Uterus (tissue), 2 donors: Measurements from ENCODE around the gene METTL26.

Source experiments
- POLR2A ChIP-seq, 2 donors: fragments of 450-650 bp; IDR thresholded peaks; one replicate each; pipeline ENCODE4 v1.6.1; 2016; ENCODE audit warnings: antibody characterized with exemption in 2 of 2, mild to moderate bottlenecking in 1 of 2, moderate library complexity in 1 of 2
- TF ChIP-seq, protein P1 (sequence below), 4 experiments: fragments of 200-600 bp in 2 of 4; fragments of 450-650 bp in 2 of 4; sonication (generic) in 2 of 4; IDR thresholded peaks; one replicate each; pipeline ENCODE4 v1.5.1; 2016 to 2019; ENCODE audit warnings: antibody characterized with exemption in 4 of 4, mild to moderate bottlenecking in 2 of 4, moderate library complexity in 1 of 4

DNA sequence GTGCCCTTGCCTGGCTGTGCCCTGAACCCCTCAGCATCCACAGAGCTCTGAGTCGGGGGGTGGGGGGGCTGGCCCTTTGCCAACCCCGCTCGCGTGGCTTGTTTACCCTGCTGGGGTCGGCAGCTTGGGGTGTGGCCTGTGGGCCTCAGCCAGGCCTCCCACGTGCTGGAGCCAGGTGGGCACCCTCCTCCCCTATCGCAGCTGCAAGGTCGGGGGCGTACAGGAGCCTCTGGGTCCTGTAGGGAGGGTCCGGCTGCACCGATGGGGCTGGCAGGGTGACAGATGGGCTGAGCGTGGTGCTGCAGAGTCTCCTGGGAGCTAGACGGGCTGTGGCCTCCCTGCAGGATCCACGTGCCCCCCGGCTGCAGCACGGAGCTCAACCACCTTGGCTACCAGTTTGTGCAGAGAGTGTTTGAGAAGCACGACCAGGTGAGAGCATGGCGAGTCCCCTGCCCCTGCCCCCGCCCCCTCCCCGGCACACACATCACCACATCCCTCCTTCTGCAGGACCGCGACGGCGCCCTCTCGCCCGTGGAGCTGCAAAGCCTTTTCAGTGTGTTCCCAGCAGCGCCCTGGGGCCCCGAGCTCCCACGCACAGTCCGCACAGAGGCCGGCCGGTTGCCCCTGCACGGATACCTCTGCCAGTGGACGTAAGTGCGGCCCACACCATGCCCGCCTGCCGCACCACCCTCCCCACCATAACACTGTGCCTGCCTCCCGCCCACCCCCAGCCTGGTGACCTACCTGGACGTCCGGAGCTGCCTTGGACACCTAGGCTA, 35.4 kb upstream of the METTL26 start:
- TF ChIP-seq, protein P1, sequence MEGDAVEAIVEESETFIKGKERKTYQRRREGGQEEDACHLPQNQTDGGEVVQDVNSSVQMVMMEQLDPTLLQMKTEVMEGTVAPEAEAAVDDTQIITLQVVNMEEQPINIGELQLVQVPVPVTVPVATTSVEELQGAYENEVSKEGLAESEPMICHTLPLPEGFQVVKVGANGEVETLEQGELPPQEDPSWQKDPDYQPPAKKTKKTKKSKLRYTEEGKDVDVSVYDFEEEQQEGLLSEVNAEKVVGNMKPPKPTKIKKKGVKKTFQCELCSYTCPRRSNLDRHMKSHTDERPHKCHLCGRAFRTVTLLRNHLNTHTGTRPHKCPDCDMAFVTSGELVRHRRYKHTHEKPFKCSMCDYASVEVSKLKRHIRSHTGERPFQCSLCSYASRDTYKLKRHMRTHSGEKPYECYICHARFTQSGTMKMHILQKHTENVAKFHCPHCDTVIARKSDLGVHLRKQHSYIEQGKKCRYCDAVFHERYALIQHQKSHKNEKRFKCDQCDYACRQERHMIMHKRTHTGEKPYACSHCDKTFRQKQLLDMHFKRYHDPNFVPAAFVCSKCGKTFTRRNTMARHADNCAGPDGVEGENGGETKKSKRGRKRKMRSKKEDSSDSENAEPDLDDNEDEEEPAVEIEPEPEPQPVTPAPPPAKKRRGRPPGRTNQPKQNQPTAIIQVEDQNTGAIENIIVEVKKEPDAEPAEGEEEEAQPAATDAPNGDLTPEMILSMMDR (IDR thresholded peaks at IDR 0.05) = no peak
- no peak for TF ChIP-seq POLR2A (IDR thresholded peaks at IDR 0.05)
